Measurements from ENCODE around the gene NOP10. TPM values are rescaled to one million over a fixed set of nuclear protein-coding genes. Genes with fewer than 3 reads are reported as not detected.

Gene NOP10
- total RNA-seq, 1 experiment from 2014 or later = 208 TPM

DNA sequence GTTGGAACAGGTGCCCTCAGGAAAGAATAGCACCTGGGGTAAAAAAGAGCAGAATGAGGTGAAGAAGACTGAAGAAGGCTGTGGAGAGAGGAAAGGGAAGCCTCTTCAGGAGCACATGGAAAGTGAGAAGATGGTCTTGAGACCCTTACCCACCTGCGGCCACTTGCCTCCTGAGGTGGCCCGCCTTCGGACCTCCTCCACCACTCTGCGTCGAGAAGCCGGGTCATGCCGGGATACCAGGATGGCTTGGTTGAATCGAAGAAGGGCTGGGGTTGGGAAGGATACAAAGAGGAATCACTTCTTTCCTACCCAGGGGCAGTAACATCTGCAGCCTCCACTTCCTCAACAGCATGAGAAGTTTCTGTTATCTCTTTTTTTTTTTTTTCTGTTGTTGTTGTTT lies 21.1 kb upstream of the NOP10 start:
- ChIA-PET POLR2A (ENCODE audit: low non-redundant PET) (no interaction called here), CTCF (no interaction called here)
- Histone ChIP-seq H3K4me3 (ENCODE audit: low read depth, low read length, poor library complexity, severe bottlenecking) (no peak overlapping the region), H3K27me3 (replicated peaks; ENCODE audit: insufficient read depth, low read depth, low read length, poor library complexity) (no peaks in the 10 kb centered on the region), H3K27ac (ENCODE audit: low read depth, low read length, poor library complexity, severe bottlenecking) (no peak overlapping the region), H3K9me3 (ENCODE audit: low read depth, low read length, poor library complexity, severe bottlenecking) (no peaks in the 10 kb centered on the region), H3K4me1 (ENCODE audit: insufficient read depth, low read length, poor library complexity, severe bottlenecking) (peaks cover 8% of the 10 kb centered on the region), H3K36me3 (ENCODE audit: insufficient read depth, low read length, poor library complexity, severe bottlenecking) (peaks cover 6% of the 10 kb centered on the region)
- DNase-seq (ENCODE audit: low spot score) = no peak
- BruUV-seq (replicated peaks) = no TSS peak
- intact Hi-C loops (cut with micrococcal nuclease; ENCODE audit: unreplicated experiment) = loop anchor here (10.0 kb wide), 2 partner anchors 119 to 259 kb away; partner anchors contain the start of genes EMC7 and PGBD4
- TF ChIP-seq, protein P1, sequence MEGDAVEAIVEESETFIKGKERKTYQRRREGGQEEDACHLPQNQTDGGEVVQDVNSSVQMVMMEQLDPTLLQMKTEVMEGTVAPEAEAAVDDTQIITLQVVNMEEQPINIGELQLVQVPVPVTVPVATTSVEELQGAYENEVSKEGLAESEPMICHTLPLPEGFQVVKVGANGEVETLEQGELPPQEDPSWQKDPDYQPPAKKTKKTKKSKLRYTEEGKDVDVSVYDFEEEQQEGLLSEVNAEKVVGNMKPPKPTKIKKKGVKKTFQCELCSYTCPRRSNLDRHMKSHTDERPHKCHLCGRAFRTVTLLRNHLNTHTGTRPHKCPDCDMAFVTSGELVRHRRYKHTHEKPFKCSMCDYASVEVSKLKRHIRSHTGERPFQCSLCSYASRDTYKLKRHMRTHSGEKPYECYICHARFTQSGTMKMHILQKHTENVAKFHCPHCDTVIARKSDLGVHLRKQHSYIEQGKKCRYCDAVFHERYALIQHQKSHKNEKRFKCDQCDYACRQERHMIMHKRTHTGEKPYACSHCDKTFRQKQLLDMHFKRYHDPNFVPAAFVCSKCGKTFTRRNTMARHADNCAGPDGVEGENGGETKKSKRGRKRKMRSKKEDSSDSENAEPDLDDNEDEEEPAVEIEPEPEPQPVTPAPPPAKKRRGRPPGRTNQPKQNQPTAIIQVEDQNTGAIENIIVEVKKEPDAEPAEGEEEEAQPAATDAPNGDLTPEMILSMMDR (conservative IDR thresholded peaks at IDR 0.05; ENCODE audit: low read depth, low read length) = no peak
- TF ChIP-seq EZH2 (IDR thresholded peaks at IDR 0.05; ENCODE audit: borderline replicate concordance, low read depth, low read length, poor library complexity, severe bottlenecking) = no peak

DNA sequence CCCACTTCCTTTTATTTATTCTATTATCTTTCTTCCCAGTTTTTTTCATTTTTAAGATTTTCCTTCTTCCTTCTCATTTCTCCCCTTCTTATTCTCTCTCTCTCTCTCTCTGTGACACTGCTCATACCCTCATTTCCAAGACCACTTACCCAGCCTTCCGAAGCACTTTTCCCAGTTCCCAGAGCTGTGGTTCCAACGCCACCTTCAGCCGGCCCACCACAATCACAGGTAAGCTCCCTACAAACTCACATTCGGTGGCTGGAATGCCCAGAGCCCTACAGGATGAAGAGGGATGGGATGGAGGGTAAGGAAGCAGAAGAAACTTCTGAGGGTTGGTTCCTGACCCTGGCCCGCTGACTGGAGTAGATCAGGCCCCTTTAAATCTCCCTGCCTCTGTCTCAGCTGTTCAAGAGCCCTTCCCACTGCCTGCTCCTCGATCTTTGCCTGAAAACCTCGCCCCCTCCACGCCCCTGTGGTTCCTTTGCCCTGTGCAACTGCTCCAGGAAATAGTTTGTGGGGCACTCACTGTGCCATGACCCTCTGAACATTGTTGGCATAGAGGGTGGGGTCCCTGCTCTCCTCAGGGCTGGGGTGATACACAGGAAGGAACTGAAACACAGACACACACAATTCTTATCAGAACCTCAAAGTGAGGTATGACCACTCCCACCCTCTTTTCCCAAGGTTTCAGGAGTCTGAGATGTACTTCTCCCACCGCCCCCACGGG lies 19.3 kb upstream of the NOP10 start:
- ChIA-PET CTCF (no interaction called here), POLR2A (ENCODE audit: low non-redundant PET) (no interaction called here)
- Histone ChIP-seq H3K27ac (ENCODE audit: low read depth, low read length, poor library complexity, severe bottlenecking) (no peak overlapping the region), H3K27me3 (replicated peaks; ENCODE audit: insufficient read depth, low read depth, low read length, poor library complexity) (no peaks in the 10 kb centered on the region), H3K4me3 (ENCODE audit: low read depth, low read length, poor library complexity, severe bottlenecking) (no peak overlapping the region), H3K36me3 (ENCODE audit: insufficient read depth, low read length, poor library complexity, severe bottlenecking) (peaks cover 6% of the 10 kb centered on the region), H3K9me3 (ENCODE audit: low read depth, low read length, poor library complexity, severe bottlenecking) (no peaks in the 10 kb centered on the region), H3K4me1 (ENCODE audit: insufficient read depth, low read length, poor library complexity, severe bottlenecking) (no peaks in the 10 kb centered on the region)
- DNase-seq (ENCODE audit: low spot score) = no peak
- intact Hi-C loops (cut with micrococcal nuclease; ENCODE audit: unreplicated experiment) = loop anchor here (10.0 kb wide), 2 partner anchors 117 to 257 kb away; partner anchors contain the start of genes EMC7 and PGBD4
- no TSS peak for BruUV-seq (replicated peaks)
- TF ChIP-seq EZH2 (IDR thresholded peaks at IDR 0.05; ENCODE audit: borderline replicate concordance, low read depth, low read length, poor library complexity, severe bottlenecking) = no peak
- TF ChIP-seq, protein P1 (conservative IDR thresholded peaks at IDR 0.05; ENCODE audit: low read depth, low read length) = no peak

DNA sequence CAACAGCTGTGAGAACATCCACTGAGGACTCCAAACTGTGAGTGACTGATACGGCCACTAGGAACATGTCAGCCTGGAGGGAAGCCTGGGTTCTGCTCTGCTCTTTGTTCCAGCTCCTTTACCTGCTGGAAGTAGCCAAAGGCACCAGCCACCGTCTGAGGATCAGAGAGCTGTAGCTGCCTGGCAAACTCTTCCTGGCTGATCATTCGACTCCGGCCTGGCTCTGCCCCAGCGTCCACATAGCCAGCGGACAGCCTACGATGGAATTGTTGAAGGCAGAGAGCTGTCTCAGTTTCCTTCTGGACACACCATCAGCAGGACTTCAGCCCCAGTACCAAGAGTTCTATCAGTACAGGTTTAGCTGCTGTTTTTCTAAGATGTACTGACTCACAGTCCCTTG lies 18.3 kb upstream of the NOP10 start:
- peaks cover 6% of the 10 kb centered on the region for H3K36me3 ChIP-seq (ENCODE audit: insufficient read depth, low read length, poor library complexity, severe bottlenecking)
- no peak overlapping the region for H3K4me3 ChIP-seq (ENCODE audit: low read depth, low read length, poor library complexity, severe bottlenecking)
- no peak for TF ChIP-seq EZH2 (IDR thresholded peaks at IDR 0.05; ENCODE audit: borderline replicate concordance, low read depth, low read length, poor library complexity, severe bottlenecking)
- TF ChIP-seq, protein P1 (conservative IDR thresholded peaks at IDR 0.05; ENCODE audit: low read depth, low read length) = no peak
- CTCF ChIA-PET = no interaction called here
- H3K9me3 ChIP-seq (ENCODE audit: low read depth, low read length, poor library complexity, severe bottlenecking) = no peaks in the 10 kb centered on the region
- intact Hi-C loops (cut with micrococcal nuclease; ENCODE audit: unreplicated experiment) = loop anchor here (10.0 kb wide), 2 partner anchors 116 to 256 kb away; partner anchors contain the start of genes EMC7 and PGBD4
- POLR2A ChIA-PET (ENCODE audit: low non-redundant PET) = no interaction called here
- DNase-seq (ENCODE audit: low spot score) = no peak
- no TSS peak for BruUV-seq (replicated peaks)
- H3K27ac ChIP-seq (ENCODE audit: low read depth, low read length, poor library complexity, severe bottlenecking) = no peak overlapping the region
- H3K27me3 ChIP-seq (replicated peaks; ENCODE audit: insufficient read depth, low read depth, low read length, poor library complexity) = no peaks in the 10 kb centered on the region
- H3K4me1 ChIP-seq (ENCODE audit: insufficient read depth, low read length, poor library complexity, severe bottlenecking) = no peaks in the 10 kb centered on the region

Measured in A673 (cell line).